ENCODE results near the gene PXK.
"Not testable (repeated sequence)": the region's sequence is repeated elsewhere in the genome, so short reads cannot be mapped to it uniquely, and the experiment has no call there.

PXK gene

GRCh38 chr3:58433400-58434167 lies 100.9 kb downstream of the PXK start, which contains the start of gene PDHB:
Gene PDHB, minus strand, starts transcription at chr3:58433832. Its CDS starts 23 bp downstream, at chr3:58433809.
- DNase-seq (ENCODE audit: low spot score): peak; percentile 95
- peak within 1 kb of the TSS; percentile 83 for H3K4me3 ChIP-seq
- H3K27ac ChIP-seq: peak within 1 kb of the TSS; percentile 84 to 97
- TF ChIP-seq CTCF (IDR thresholded peaks at IDR 0.05): no peak

GRCh38 chr3:58434168-58434504 lies 101.4 kb downstream of the PXK start:
- TF ChIP-seq CTCF (IDR thresholded peaks at IDR 0.05): no peak
- DNase-seq (ENCODE audit: low spot score): no peak
- Histone ChIP-seq H3K4me3 (peak overlapping the region; percentile 83), H3K27ac (peak overlapping the region; percentile 84 to 97)

GRCh38 chr3:58434511-58434910 lies 101.8 kb downstream of the PXK start:
- H3K4me3 ChIP-seq: peak overlapping the region; percentile 83
- no peak for DNase-seq (ENCODE audit: low spot score)
- H3K27ac ChIP-seq: peak overlapping the region; percentile 84 to 97
- no peak for TF ChIP-seq CTCF (IDR thresholded peaks at IDR 0.05)

DNA sequence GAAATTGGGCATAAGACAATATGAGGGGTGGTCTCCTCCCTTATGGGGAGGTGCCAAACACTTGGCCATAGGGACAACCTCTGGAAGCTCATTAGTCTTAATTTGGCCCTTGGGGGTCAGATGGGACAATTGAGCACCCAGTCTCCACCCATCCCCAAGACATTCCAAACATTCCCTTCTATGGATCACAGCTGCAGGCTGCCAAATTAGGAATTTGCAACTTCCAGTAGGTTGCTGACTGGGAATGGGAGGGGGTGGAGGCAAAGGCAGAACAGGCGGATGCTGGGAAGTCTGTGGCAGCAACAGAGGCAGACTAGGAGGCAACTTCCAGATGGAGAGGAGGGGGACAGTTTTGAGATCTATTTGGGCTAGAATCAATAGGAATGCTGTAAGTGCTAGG lies 102.3 kb downstream of the PXK start:
- Histone ChIP-seq H3K27ac (peak overlapping the region; percentile 84 to 97), H3K4me3 (no peak overlapping the region)
- no peak for TF ChIP-seq CTCF (IDR thresholded peaks at IDR 0.05)
- no peak for DNase-seq (ENCODE audit: low spot score)

DNA sequence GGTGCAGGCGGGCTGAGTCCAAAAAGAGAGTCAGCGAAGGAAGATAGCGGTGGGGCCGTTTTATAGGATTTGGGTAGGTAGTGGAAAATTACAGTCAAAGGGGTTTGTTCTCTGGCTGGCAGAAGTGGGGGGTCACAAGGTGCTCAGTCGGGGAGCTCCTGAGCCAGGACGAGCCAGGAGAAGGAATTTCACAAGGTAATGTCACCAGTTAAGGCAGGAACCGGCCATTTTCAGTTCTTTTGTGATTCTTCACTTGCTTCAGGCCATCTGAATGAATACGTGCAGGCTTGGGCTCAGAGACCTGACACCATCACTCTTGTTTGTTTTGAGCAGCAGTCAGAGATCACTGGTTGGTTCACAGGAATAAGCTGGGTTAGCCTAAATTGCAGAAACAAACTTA lies 104.6 kb downstream of the PXK start:
- DNase-seq (ENCODE audit: low spot score): not testable (repeated sequence)

GRCh38 chr3:58440996-58441355 lies 108.3 kb downstream of the PXK start:
- H3K4me3 ChIP-seq; DNase-seq (ENCODE audit: low spot score); H3K27ac ChIP-seq: not testable (repeated sequence)

More for the DNA sequence above, 104.6 kb downstream of the PXK start:
- H3K4me3 ChIP-seq, H3K27ac ChIP-seq: not testable (repeated sequence)

- H3K4me3 ChIP-seq: no peak overlapping the region
- no peak for TF ChIP-seq CTCF (IDR thresholded peaks at IDR 0.05)
- no peak overlapping the region for H3K27ac ChIP-seq
- DNase-seq (ENCODE audit: low spot score): no peak
These were observed 109.1 kb downstream of the PXK start for GRCh38 chr3:58441514-58442450.

DNA sequence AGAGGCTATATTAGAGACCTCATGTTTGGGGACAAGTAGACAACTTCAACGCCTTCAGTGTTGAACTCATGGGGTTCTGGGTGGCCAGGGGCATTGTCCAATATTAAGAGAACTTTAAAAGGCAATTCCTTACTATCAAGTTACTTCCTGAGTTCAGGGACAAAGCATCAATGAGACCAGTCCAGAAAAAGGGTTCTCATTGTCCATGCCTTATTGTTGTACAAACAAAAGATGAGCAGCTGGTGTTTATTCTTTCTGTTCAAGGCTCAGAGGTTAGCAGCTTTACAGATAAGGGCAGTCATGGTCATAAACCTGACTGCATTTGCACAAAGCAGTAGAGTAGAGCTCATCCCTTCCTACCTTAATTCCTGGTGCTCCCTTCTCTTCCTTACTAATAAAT lies 119.5 kb downstream of the PXK start:
- TF ChIP-seq CTCF (IDR thresholded peaks at IDR 0.05): no peak
- H3K4me3 ChIP-seq: no peak overlapping the region
- H3K27ac ChIP-seq: no peak overlapping the region
- DNase-seq (ENCODE audit: low spot score): no peak
